Choroid plexus epithelial cell (primary cell): ENCODE results near the gene ANGEL1.
A peak's percentile ranks its signal among the peaks of the same experiment; 100 is the strongest.

Experiments used
- DNase-seq: peaks from one replicate; pipeline ENCODE4 v3.0.0-alpha.2; 2010; ENCODE audit warnings: low read depth
- H3K4me3 ChIP-seq: 2 replicates; pipeline ENCODE4 v1.5.1; 2011; ENCODE audit warnings: low read depth, mild to moderate bottlenecking, control low read depth, low read length, moderate library complexity
- CTCF ChIP-seq: conservative IDR thresholded peaks from 2 replicates; pipeline ENCODE4 v1.5.1; 2011; ENCODE audit warnings: low read depth, mild to moderate bottlenecking, control low read depth, inconsistent platforms, low read length, moderate library complexity

Gene ANGEL1

GRCh38 chr14:76780058-76780345, 32.7 kb downstream of the ANGEL1 start:
- H3K4me3 ChIP-seq = no peak overlapping the region
- no peak for DNase-seq
- TF ChIP-seq CTCF = no peak

- DNase-seq = no peak
- no peak overlapping the region for H3K4me3 ChIP-seq
- no peak for TF ChIP-seq CTCF
These were observed 33.2 kb downstream of the ANGEL1 start for GRCh38 chr14:76779221-76780057.

GRCh38 chr14:76778546-76779215, 34.0 kb downstream of the ANGEL1 start:
- no peak for TF ChIP-seq CTCF
- no peak for DNase-seq
- no peak overlapping the region for H3K4me3 ChIP-seq

GRCh38 chr14:76777721-76778120, 35.0 kb downstream of the ANGEL1 start:
- no peak overlapping the region for H3K4me3 ChIP-seq
- no peak for DNase-seq
- TF ChIP-seq CTCF = no peak

GRCh38 chr14:76776428-76777251, 36.0 kb downstream of the ANGEL1 start:
- DNase-seq = peak; percentile 47
- no peak overlapping the region for H3K4me3 ChIP-seq
- TF ChIP-seq CTCF = peak; percentile 21

- no peak overlapping the region for H3K4me3 ChIP-seq
- no peak for DNase-seq
- no peak for TF ChIP-seq CTCF
These were observed 36.8 kb downstream of the ANGEL1 start for GRCh38 chr14:76775695-76776427.
